H1 (cell line): ENCODE data around the gene CBX4. TPM values are rescaled to one million over a fixed set of nuclear protein-coding genes. Genes with fewer than 3 reads are reported as not detected.

ENCODE experiments used
- BACH1 ChIP-seq: IDR thresholded peaks from 2 replicates; pipeline ENCODE4 v1.6.1; 2012; ENCODE audit warnings: low read length, improper control_type of control experiment
- CEBPB ChIP-seq: IDR thresholded peaks from 2 replicates; pipeline ENCODE4 v1.6.1; 2012; ENCODE audit warnings: low read depth, low read length
- CHD2 ChIP-seq: IDR thresholded peaks from 2 replicates; pipeline ENCODE4 v1.6.1; 2012; ENCODE audit warnings: low read length, improper control_type of control experiment
- HDAC2 ChIP-seq, 2 experiments: fragments of 300-600 bp in 1 of 2; sonication (generic) in 1 of 2; IDR thresholded peaks; 2 replicates each; pipeline ENCODE4 v1.6.1; 2011 to 2012; ENCODE audit warnings: low read depth in 2 of 2, low read length in 2 of 2, mild to moderate bottlenecking in 2 of 2, moderate library complexity in 2 of 2, borderline replicate concordance in 1 of 2, inconsistent platforms in 1 of 2
- RNF2 ChIP-seq: fragments of 200-900, 300-1000 bp; sonication (generic); IDR thresholded peaks from 2 replicates; pipeline ENCODE4 v1.7.1; 2016; ENCODE audit warnings: borderline replicate concordance, low read depth, mild to moderate bottlenecking, antibody characterized with exemption, low read length; ENCODE audit not compliant: poor library complexity, severe bottlenecking; ENCODE audit errors: missing control alignments
- SUZ12 ChIP-seq: fragments of 200-600 bp; sonication (generic); IDR thresholded peaks from 2 replicates; pipeline ENCODE4 v1.6.1; 2012; ENCODE audit warnings: mild to moderate bottlenecking, inconsistent platforms, low read length, moderate library complexity, mixed read lengths
- polyA plus RNA-seq, 7 experiments: library from polyadenylated mRNA; depleted of rRNA in 3 of 7; stranded (reverse) in 5 of 7; unstranded in 2 of 7; fragments of >200 nt in 5 of 7; fragments of 200-250 nt in 2 of 7; gene quantifications; 1 replicate in 5 of 7; 2 replicates in 1 of 7; 4 replicates in 1 of 7; pipeline versions ENCODE4 v1.2.1 to v1.2.3, GENCODE V29; 2011 to 2013; ENCODE audit warnings: missing spikeins in 2 of 7, mixed read lengths in 2 of 7
- total RNA-seq: library from RNA; stranded (reverse); fragmentation: NEBNext Ultra II Directional; extraction: Animal tissue kit (Norgen Biotek cat#: 25700); gene quantifications from 2 replicates; pipeline ENCODE4 v1.2.1, GENCODE V29; 2021
- TF ChIP-seq, protein P1 (sequence below): IDR thresholded peaks from 2 replicates; pipeline ENCODE4 v1.6.1; 2012; ENCODE audit warnings: inconsistent platforms

The CBX4 gene
- total and polyA plus RNA-seq, 2 of the 8 experiments (the other 6 are each of a cell fraction or from before 2014, with no cell fraction given), result 1.8 to 4.0 TPM

- TF ChIP-seq, protein P1, sequence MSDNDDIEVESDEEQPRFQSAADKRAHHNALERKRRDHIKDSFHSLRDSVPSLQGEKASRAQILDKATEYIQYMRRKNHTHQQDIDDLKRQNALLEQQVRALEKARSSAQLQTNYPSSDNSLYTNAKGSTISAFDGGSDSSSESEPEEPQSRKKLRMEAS, result no peak
- no peak for TF ChIP-seq SUZ12
- TF ChIP-seq BACH1, result no peak
- TF ChIP-seq HDAC2 (IDR thresholded peaks at IDR 0.05; ENCODE audit: borderline replicate concordance in 1 of 2, low read depth in 2 of 2, low read length in 2 of 2), result no peak
- TF ChIP-seq CEBPB, result no peak
- TF ChIP-seq CHD2, result no peak
- no peak for TF ChIP-seq RNF2
- TF ChIP-seq, all 59 proteins: peak for 0
Measured at GRCh38 chr17:79865351-79866210, 26.3 kb upstream of the CBX4 start (continued).
